ENCODE results near the gene NKX6-2. TPM values are rescaled to one million over a fixed set of nuclear protein-coding genes. Genes with fewer than 3 reads are reported as not detected.

Gene NKX6-2
- total RNA-seq, 4 donors from 2014 or later = 0.57 TPM; not detected in 3

DNA sequence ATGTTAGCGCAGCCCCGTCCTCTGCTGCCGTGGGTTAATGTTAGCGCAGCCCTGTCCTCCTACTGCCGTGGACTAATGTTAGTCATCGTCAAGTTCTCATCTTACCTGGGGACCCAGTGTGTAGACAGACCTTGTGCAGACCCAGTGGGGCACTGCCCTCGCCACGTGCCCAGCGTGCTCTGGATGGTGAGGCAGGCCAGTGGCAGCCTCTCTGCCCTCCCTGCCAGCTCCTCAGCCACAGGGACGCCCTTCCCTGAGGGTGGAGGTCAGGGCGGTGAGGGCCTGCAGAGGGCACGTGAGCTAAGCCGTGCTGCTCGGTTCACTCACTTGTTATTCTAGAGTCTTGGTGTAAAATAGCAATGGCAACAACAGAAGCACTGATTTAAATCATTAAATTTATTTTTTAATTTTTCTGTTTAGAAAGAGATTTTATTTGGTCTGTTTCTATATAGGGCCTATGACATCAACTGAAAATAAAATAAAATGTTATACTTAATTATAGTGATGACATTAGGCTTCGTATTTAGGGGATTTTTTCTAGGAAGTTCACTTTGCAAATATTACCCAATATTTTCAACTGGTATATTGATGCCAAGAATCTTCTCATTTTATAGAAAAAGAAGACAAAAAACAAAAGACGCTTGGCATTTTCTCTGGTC, 48.4 kb downstream of the NKX6-2 start:
- H3K27ac ChIP-seq = no peak overlapping the region
- intact Hi-C loops (cut with DNase I) = no loop called here
- H3K9me3 ChIP-seq = no peaks in the 10 kb centered on the region
- H3K27me3 ChIP-seq = no peaks in the 10 kb centered on the region
- H3K36me3 ChIP-seq = peaks cover 0 to 55% (median 0%) of the 10 kb centered on the region in 3 donors
- no peak overlapping the region for H3K4me3 ChIP-seq
- TF ChIP-seq POLR2A (IDR thresholded peaks at IDR 0.05) = no peak
- TF ChIP-seq, protein P1, sequence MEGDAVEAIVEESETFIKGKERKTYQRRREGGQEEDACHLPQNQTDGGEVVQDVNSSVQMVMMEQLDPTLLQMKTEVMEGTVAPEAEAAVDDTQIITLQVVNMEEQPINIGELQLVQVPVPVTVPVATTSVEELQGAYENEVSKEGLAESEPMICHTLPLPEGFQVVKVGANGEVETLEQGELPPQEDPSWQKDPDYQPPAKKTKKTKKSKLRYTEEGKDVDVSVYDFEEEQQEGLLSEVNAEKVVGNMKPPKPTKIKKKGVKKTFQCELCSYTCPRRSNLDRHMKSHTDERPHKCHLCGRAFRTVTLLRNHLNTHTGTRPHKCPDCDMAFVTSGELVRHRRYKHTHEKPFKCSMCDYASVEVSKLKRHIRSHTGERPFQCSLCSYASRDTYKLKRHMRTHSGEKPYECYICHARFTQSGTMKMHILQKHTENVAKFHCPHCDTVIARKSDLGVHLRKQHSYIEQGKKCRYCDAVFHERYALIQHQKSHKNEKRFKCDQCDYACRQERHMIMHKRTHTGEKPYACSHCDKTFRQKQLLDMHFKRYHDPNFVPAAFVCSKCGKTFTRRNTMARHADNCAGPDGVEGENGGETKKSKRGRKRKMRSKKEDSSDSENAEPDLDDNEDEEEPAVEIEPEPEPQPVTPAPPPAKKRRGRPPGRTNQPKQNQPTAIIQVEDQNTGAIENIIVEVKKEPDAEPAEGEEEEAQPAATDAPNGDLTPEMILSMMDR (IDR thresholded peaks at IDR 0.05) = no peak
- DNase-seq = no peak
- H3K4me1 ChIP-seq = no peaks in the 10 kb centered on the region
- 78 to 82% methylated on average over 6 to 8 of the region's 16 CpGs for WGBS, 2 donors

DNA sequence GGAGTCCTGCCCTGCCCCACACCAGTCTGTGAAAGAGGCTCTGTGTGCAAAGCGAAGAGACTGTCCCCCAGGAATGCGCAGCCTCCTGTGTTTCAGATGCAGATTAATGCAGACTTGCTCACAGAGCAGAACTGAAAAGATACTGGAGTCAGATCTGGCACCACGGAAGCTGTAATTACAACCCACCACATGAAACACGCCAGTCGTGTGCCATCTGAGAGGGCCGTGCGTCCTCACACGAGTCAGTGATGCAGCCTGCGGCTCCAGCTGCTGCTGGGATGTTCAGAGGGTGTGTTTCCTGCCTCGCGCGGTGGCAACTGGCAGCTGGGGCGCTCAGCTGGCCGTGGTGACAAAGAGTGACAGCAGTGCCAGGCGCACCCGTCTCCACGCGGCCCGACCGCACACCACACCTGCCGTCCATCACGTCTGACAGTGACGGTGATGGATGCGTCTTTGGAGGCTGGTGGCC, 50.0 kb downstream of the NKX6-2 start:
- Histone ChIP-seq H3K27me3 (no peaks in the 10 kb centered on the region), H3K4me3 (no peak overlapping the region), H3K36me3 (peaks cover 0 to 41% (median 0%) of the 10 kb centered on the region in 3 donors), H3K4me1 (no peaks in the 10 kb centered on the region), H3K27ac (no peak overlapping the region), H3K9me3 (no peaks in the 10 kb centered on the region)
- no peak for DNase-seq
- TF ChIP-seq POLR2A (IDR thresholded peaks at IDR 0.05) = no peak
- TF ChIP-seq, protein P1 (IDR thresholded peaks at IDR 0.05) = no peak
- WGBS, 2 donors = 90 to 93% methylated on average over 9 to 11 of the region's 24 CpGs
- intact Hi-C loops (cut with DNase I) = no loop called here

DNA sequence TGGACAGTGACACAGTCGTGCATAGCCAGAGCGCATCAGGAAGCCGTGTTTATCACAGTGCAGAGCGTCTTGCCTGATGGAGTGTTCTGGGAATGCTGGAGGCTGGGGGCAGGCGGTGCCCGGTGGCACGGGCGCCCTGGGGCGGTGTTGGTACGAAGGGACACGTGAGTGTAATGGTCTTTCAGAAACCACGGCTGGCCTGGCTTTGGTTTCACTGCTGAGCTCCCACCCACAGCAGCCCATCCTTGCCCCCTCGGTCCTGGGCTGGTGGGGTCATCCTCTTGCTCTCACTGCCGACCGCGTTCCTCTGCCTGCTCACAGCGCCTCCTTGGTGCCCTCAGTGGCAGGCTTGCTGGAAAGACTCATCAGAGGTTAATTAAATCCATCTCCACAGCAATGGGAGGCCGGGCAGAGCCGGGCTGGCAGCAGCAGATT, 50.6 kb downstream of the NKX6-2 start:
- Histone ChIP-seq H3K4me1 (no peaks in the 10 kb centered on the region), H3K27ac (no peak overlapping the region), H3K27me3 (no peaks in the 10 kb centered on the region), H3K36me3 (peaks cover 0 to 45% (median 0%) of the 10 kb centered on the region in 3 donors), H3K4me3 (no peak overlapping the region), H3K9me3 (no peaks in the 10 kb centered on the region)
- DNase-seq = no peak
- no peak for TF ChIP-seq POLR2A (IDR thresholded peaks at IDR 0.05)
- TF ChIP-seq, protein P1 (IDR thresholded peaks at IDR 0.05) = no peak
- intact Hi-C loops (cut with DNase I) = no loop called here
- 82 to 100% methylated on average over 2 to 11 of the region's 19 CpGs for WGBS, 2 donors

DNA sequence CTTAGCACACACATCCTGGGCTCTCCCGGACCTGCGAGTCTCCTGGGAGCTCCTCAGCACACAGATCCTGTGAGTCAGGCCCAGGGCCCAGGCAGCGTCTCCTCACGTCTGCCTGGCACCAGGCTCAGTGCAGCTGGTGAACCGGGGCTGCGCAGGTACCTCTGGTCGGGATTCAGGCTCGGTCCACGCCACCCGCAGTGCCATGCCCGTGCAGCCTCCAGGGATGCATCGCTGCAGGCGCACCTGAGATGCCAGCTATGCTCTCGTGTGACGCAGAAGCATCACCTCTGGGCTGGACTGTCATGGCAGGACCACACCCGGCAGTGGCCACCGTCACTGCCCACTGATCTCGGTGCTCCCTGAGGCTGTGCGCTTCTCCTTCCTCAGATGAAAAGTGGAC, 52.0 kb downstream of the NKX6-2 start:
- Histone ChIP-seq H3K4me3 (no peak overlapping the region), H3K27me3 (no peaks in the 10 kb centered on the region), H3K9me3 (no peaks in the 10 kb centered on the region), H3K4me1 (no peaks in the 10 kb centered on the region), H3K36me3 (peaks cover 0 to 45% (median 0%) of the 10 kb centered on the region in 3 donors), H3K27ac (no peak overlapping the region)
- TF ChIP-seq, protein P1 (IDR thresholded peaks at IDR 0.05) = no peak
- TF ChIP-seq POLR2A (IDR thresholded peaks at IDR 0.05) = no peak
- WGBS, 2 donors = 75 to 93% methylated on average over 3 to 6 of the region's 19 CpGs
- DNase-seq = no peak
- intact Hi-C loops (cut with DNase I) = no loop called here

Other genes starting within 250 kb of the NKX6-2 start
- gene INPP5A, start 248.4 kb downstream of the NKX6-2 start, total RNA-seq = 10 to 100 TPM; 16.9 to 58.2 (median 29.5) TPM
- under 1 TPM; 0.19 to 0.92 (median 0.54) TPM for gene CFAP46, start 156.4 kb upstream of the NKX6-2 start, total RNA-seq

All from esophagus squamous epithelium (tissue), 5 donors.